GM03348 (cell line): ENCODE data around the gene PPP1R12A.

ENCODE experiments used
- DNase-seq: peaks from one replicate; pipeline ENCODE4 v3.0.0; 2012; ENCODE audit warnings: low spot score

PPP1R12A gene

DNA sequence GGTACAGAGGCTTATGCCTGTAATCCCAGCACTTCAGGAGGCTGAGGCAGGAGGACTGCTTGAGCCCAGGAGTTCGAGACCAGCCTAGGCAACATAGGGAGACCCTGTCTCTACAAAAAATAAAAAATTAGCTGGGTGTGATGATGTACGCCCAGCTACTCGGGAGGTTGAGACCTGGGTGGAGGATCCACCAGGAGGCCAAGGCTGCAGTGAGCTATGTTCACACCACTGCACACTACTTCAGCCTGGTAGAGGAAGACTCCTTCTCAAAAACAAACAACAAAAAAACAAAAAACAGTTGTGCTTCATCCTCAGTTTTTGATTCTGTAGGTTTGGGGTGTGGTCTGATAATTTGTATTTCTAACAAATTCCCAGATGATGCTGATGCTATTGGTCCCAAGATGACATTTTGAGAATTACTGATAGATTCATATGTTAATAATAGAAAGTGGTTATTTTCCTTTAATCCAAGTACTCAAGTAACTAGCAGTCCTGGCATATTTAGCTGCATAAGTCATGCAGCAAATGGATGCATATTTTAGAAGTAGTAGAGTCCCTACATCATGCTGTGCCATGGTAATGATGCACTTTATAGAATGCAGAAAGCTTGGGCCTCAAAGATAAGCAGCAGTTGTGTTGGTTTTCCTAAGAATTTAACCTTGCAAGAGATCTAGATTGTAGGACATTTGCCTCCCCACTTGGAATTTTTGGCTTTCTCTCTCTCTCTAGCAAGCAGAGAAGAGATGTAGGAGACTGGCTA lies 168.0 kb downstream of the PPP1R12A start:
- DNase-seq: no peak

DNA sequence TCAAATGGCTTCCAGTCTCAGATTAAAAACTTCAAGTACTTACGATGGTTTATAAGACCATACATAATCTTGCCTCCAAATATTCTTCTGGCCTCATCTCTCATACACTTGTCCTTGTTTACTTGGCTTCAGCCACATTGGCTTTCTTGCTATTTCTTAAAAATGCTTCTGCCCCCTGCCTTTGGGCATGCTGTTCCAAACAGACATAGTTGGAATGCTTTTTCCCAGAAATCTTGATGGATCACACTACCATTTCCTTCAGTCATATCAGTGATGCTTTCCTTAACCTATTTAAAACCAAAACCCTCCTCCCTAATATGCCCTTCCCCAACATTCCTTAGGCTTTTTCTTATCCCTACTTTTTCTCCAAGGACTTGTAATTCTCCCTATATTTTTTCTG lies 169.7 kb downstream of the PPP1R12A start:
- no peak for DNase-seq

DNA sequence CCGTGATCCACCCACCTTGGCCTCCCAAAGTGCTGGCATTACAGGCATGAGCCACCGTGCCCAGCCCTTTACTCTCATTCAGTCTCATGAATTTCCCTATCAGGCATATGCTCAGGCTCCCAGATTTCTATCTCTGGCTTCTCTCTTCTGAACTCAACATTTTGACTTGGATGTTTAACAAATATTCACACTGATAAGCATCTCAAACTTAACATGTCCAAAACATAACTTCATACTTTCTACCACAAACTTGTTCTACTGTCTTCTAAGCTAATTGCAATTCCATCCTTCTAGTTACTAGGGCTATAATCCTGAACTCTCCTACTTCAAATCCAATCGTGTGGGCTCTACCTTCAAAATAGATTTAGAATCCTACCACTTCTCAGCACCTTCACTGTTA lies 170.3 kb downstream of the PPP1R12A start:
- DNase-seq: no peak

DNA sequence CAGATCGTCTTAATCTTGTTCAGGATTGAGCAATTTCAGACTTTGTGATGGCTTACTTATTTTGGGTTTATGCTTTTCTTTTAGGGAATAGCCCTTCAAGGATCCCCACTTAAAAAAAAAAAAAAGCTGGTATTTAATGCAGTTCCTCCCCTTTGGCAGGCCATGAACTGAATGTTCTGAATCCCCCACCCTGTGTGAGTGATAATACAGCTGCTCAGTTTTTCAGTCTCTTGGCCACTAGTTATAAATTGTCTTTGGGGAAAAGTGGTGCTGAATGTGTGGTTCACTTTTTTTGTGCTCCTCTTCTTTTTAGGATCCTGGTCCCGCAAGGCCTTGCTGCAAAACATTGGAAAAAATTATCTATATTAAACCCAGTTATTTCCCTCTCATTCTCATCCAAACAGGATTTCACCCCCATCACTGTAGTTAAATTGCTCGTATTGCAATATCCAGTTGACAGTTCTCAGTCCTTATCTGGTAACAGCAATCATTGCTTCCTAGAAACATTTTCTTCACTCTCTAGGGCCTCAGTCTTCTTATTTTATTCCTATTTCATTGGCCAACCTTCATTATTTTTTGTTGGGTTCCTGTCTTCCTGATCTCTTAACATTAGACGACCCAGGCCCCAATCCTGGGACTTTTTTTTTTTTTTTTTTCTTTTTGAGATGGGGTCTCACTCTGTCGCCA lies 171.0 kb downstream of the PPP1R12A start:
- DNase-seq: no peak

DNA sequence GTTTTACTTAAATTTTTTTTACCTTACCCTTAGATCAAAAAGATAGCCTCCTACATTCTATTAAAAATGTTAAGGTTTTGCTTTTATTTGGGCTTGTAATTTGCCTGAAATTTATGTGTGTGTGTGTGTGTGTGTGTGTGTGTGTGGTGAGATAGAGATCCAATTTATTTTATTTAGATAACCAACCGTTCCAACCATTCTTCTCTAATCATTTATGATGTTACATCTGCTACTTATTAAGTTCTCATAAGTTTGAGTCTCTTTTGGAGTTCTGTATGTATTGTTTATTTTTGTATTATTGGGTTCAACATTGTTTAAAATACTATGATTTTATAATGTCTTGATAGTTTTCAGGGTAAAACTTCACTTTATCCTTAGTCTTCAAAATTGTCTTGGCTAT lies 173.6 kb downstream of the PPP1R12A start:
- no peak for DNase-seq

DNA sequence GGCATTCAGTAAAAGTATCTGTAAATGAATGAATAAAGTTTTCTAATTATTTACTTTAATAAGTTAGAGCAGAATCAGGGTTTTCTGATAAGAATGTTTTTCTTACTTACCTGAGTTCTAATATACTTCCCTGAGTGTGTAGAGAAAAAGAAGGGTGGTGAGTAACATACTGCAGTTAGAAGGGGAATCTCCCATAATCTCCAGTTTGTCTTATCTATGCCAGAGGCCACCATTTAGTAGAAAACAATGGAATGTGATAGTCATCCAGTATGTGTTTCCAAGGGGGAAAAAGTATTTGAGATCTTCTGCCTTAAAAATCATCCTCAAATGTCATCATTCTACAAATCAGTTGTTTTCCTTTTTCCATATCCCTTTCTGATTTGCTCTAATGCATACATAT lies 187.6 kb downstream of the PPP1R12A start:
- DNase-seq: peak; percentile 30

DNA sequence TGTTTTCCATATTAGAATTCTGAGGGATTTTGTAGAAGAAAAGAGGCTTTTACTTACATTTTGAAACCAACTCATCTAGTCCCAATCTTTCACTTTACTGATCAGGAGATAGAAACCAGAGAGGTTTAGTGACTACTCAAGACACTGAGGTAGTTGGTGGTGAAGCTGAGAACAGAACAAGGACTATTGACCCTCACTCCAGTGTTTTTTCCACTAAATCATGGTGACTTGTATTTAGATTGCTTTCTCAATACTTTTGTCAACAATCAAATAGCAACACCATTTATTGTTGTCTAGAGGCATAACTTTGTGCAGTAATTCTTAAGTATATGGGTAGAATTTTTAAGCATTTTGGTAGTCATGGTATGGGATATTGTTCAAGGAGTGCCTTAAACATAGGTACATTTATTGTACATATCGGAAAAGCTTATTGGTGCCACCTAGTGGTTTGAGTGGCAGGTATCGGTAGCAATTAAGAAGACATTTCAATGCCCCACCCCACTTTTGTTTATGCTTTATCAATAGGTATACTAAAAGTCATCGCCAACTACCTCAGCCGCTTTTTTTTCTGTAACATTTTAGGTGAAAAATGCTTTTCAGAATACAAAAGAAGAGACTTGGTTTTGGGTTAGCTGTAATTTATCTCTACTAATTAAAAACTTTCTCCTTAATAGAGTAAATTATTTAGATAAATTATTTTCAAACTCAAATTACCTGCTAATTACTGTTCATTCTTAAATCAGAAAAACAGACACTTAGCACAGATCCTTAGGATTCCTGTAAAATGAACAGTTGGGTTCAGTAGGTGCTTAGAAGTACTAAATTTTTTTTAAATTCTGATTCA lies 196.8 kb downstream of the PPP1R12A start:
- DNase-seq: peak; percentile 68

DNA sequence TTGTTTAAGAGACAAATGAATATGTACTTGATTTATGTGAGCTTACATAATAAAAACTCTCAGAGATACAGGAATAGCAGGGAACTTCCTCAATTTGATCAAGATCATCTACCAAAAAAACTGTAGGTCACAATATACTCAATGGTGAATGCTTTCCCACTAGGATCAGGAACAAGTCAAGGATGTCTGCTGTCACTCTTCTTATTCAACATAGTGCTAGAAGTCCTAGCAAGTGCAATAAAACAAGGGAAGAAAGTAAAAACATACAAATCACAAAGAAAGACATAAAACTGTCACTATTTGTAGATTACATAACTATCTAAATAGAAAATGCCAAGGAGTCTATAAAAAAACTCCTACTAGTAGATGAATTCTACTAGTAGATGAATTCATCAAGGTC lies 202.3 kb downstream of the PPP1R12A start:
- no peak for DNase-seq

DNA sequence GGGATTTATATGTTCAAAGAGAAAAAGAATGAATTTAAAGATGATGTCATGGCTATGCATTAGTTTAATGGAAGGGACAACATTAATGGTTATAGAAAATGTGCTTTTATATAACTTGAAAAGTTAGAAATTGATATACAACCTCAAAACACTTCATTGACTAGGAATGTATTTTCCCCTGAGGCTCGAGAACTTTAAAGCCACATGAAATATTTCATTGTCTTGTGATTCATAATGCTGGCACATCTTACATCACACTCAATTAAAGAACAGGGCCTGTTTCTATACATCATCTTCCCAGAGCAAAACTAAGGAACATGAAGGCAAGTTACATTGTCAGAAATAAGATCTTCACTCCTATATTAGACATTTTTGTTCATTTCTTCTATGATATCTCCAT lies 208.9 kb downstream of the PPP1R12A start:
- DNase-seq: peak; percentile 64
